MCF 10A (cell line): Measurements from ENCODE around the gene CCDC88C. TPM values are rescaled to one million over a fixed set of nuclear protein-coding genes. Genes with fewer than 3 reads are reported as not detected.

Experiments used
- BruUV-seq: library from RNA; stranded (reverse); fragments of 400-500 nt; replicated peaks from 2 replicates; lab custom pipeline; 2021; lab: Mats Ljungman, UMichigan
- CTCF ChIA-PET: fragments of 300-600 bp; sonication (Branson Sonifier 250); formaldehyde crosslinking; extraction: SDS; loops from one replicate; lab custom pipeline; 2021; ENCODE audit warnings: antibody characterized with exemption, inconsistent platforms; lab: Yijun Ruan, JAX
- POLR2A ChIA-PET: fragments of 300-600, 350-650 bp; sonication (Branson Sonifier 250); formaldehyde crosslinking; extraction: SDS; loops from one replicate; lab custom pipeline; 2020; ENCODE audit warnings: antibody characterized with exemption, inconsistent platforms; lab: Yijun Ruan, JAX
- DNase-seq: peaks from one replicate; pipeline ENCODE4 v3.0.0-alpha.2; 2018; ENCODE audit not compliant: unreplicated experiment
- H3K27ac Mint-ChIP-seq: one replicate; pipeline ENCODE4 v1.8.0; 2022; ENCODE audit warnings: mild to moderate bottlenecking, low read depth, mixed read lengths; ENCODE audit not compliant: unreplicated experiment
- H3K27me3 Mint-ChIP-seq: one replicate; pipeline ENCODE4 v1.8.0; 2022; ENCODE audit warnings: mixed read lengths; ENCODE audit not compliant: insufficient read depth, unreplicated experiment
- H3K36me3 Mint-ChIP-seq: one replicate; pipeline ENCODE4 v1.8.0; 2022; ENCODE audit warnings: mild to moderate bottlenecking, moderate library complexity, mixed read lengths; ENCODE audit not compliant: insufficient read depth, unreplicated experiment
- H3K4me1 Mint-ChIP-seq: one replicate; pipeline ENCODE4 v1.8.0; 2022; ENCODE audit warnings: mixed read lengths; ENCODE audit not compliant: insufficient read depth, unreplicated experiment
- H3K4me3 Mint-ChIP-seq: one replicate; pipeline ENCODE4 v1.8.0; 2022; ENCODE audit warnings: mild to moderate bottlenecking, moderate library complexity, mixed read lengths; ENCODE audit not compliant: unreplicated experiment
- H3K9me3 Mint-ChIP-seq: one replicate; pipeline ENCODE4 v1.8.0; 2022; ENCODE audit warnings: mixed read lengths; ENCODE audit not compliant: unreplicated experiment
- intact Hi-C: fragments of 100-400 bp; cut with micrococcal nuclease; formaldehyde crosslinking; loops from 2 replicates; pipeline ENCODE4 v1.14.1; 2022
- total RNA-seq: library from RNA; stranded (reverse); gene quantifications from 2 replicates; pipeline ENCODE4 v1.2.3, GENCODE V29; 2022
- TF ChIP-seq, protein P1 (sequence below): fragments of 200-600 bp; IDR thresholded peaks from one replicate; pipeline ENCODE4 v1.8.0; 2022; ENCODE audit warnings: antibody characterized with exemption, mild to moderate bottlenecking; ENCODE audit not compliant: unreplicated experiment

The CCDC88C gene
- total RNA-seq, 1 experiment from 2014 or later = 19.7 TPM

DNA sequence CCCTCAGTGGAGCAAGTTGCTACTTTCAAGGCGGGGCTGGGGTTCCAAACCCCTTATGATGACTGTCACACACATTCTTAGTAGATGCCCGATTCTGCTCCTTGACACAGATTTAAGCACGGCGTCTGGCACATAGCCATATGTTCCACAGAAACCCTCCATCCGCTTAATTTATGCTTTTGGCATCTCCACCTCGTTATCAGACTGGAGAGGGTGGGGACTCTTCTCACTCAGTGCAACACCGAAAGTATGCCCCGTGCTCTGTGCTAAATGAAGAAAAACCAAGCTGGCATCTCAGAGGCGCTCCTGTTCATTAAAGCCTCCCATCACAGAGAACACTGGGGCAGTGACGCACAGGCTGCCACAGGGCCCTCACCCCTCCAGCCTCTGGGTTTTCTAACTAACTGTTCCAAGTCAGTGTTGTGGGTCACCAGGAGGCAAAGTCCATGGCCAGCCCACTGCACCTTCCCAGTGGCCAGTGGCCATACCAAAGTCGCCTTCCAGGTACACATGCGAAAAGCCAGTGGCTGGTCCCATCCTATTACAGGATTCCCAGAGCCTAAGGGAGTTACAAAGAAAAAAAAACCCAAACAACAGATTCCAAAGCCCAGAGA, 27.3 kb downstream of the CCDC88C start:
- TF ChIP-seq, protein P1, sequence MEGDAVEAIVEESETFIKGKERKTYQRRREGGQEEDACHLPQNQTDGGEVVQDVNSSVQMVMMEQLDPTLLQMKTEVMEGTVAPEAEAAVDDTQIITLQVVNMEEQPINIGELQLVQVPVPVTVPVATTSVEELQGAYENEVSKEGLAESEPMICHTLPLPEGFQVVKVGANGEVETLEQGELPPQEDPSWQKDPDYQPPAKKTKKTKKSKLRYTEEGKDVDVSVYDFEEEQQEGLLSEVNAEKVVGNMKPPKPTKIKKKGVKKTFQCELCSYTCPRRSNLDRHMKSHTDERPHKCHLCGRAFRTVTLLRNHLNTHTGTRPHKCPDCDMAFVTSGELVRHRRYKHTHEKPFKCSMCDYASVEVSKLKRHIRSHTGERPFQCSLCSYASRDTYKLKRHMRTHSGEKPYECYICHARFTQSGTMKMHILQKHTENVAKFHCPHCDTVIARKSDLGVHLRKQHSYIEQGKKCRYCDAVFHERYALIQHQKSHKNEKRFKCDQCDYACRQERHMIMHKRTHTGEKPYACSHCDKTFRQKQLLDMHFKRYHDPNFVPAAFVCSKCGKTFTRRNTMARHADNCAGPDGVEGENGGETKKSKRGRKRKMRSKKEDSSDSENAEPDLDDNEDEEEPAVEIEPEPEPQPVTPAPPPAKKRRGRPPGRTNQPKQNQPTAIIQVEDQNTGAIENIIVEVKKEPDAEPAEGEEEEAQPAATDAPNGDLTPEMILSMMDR = no peak
- intact Hi-C loops = no loop called here
- ChIA-PET CTCF (interaction anchor here (0.6 kb wide), 1 partner anchor 499 kb away, joined by 3 read pairs; no protein-coding TSS in a partner anchor), POLR2A (no interaction called here)
- Mint-ChIP-seq H3K4me1 (peaks cover 5% of the 10 kb centered on the region), H3K4me3 (no peak overlapping the region), H3K36me3 (peaks cover 7% of the 10 kb centered on the region), H3K27me3 (no peaks in the 10 kb centered on the region), H3K9me3 (no peaks in the 10 kb centered on the region), H3K27ac (no peak overlapping the region)
- no peak for DNase-seq
- no TSS peak for BruUV-seq

DNA sequence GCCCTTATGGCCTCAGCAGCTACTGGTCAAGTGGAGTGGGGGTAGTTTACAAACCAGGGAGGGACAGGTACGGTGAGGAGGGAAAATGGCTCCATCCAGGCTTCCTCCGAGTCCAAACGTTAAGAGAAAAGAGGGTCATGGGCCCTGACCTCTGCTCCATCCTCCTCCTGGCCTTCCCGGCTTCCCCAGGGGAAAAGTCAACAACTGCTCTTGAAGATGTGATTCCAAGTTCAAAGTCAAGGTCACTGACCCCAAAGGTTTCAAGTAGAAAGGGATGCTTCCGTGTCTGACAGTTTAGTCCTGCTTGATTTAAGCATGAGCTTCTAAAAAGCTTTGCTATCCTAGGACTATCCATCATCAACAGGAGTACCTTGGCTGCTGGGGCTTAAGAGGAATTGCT, 28.5 kb downstream of the CCDC88C start:
- Mint-ChIP-seq H3K4me1 (peaks cover 5% of the 10 kb centered on the region), H3K36me3 (peaks cover 7% of the 10 kb centered on the region), H3K9me3 (no peaks in the 10 kb centered on the region), H3K27me3 (no peaks in the 10 kb centered on the region), H3K27ac (peak overlapping the region; percentile 16), H3K4me3 (no peak overlapping the region)
- ChIA-PET POLR2A (no interaction called here), CTCF (interaction anchor here (1.4 kb wide), 1 partner anchor 9 kb away, joined by 5 read pairs; no protein-coding TSS in a partner anchor)
- intact Hi-C loops = no loop called here
- BruUV-seq = no TSS peak
- DNase-seq = no peak
- TF ChIP-seq, protein P1 = no peak

- DNase-seq = no peak
- CTCF ChIA-PET = interaction anchor here (1.4 to 1.6 kb wide), 2 partner anchors 9 to 18 kb away, joined by 4 to 5 read pairs; no protein-coding TSS in a partner anchor
- H3K27me3 Mint-ChIP-seq = no peaks in the 10 kb centered on the region
- H3K4me1 Mint-ChIP-seq = peaks cover 5% of the 10 kb centered on the region
- H3K36me3 Mint-ChIP-seq = peaks cover 7% of the 10 kb centered on the region
- no peak overlapping the region for H3K27ac Mint-ChIP-seq
- H3K4me3 Mint-ChIP-seq = no peak overlapping the region
- no TSS peak for BruUV-seq
- POLR2A ChIA-PET = interaction anchor here (2.0 kb wide), 1 partner anchor 8 kb away, joined by 8 read pairs; no protein-coding TSS in a partner anchor
- TF ChIP-seq, protein P1 = no peak
- no peaks in the 10 kb centered on the region for H3K9me3 Mint-ChIP-seq
- intact Hi-C loops = no loop called here
Measured at GRCh38 chr14:91388551-91388975, 29.1 kb downstream of the CCDC88C start.

- TF ChIP-seq, protein P1 = no peak
- Mint-ChIP-seq H3K4me1 (peaks cover 5% of the 10 kb centered on the region), H3K27ac (no peak overlapping the region), H3K9me3 (no peaks in the 10 kb centered on the region), H3K36me3 (peaks cover 7% of the 10 kb centered on the region), H3K27me3 (no peaks in the 10 kb centered on the region), H3K4me3 (no peak overlapping the region)
- intact Hi-C loops = no loop called here
- no TSS peak for BruUV-seq
- POLR2A ChIA-PET = interaction anchor here (2.0 kb wide), 1 partner anchor 8 kb away, joined by 8 read pairs; no protein-coding TSS in a partner anchor
- CTCF ChIA-PET = interaction anchor here (0.6 to 1.6 kb wide), 6 partner anchors 9 to 65 kb away, joined by 3 to 5 read pairs (median 3); no protein-coding TSS in a partner anchor
- no peak for DNase-seq
Measured at GRCh38 chr14:91387951-91388381, 29.7 kb downstream of the CCDC88C start.
